ENCODE data around the gene SGO1.

The SGO1 gene

GRCh38 chr3:20154078-20154477 lies 31.9 kb downstream of the SGO1 start:
- DNase-seq = no peak

DNA sequence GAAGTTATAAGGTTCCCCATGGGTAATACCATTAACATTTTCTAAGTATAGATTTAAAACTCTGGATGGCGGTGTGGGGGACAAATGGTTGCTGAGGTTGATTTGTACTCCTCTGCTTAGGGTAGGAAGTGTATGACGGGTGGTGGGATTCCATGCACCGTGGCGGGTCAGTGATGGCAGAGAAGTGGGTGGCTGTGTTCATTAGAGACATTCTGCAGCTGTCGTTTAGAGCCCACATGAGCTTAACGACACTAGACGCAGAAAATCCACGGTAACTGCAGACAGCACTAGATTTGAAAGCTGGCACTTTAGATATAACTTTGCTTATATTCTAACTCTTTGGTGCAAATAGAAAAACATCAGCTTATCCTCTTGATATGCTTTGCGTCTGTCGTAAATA lies 37.5 kb downstream of the SGO1 start:
- DNase-seq = no peak

DNA sequence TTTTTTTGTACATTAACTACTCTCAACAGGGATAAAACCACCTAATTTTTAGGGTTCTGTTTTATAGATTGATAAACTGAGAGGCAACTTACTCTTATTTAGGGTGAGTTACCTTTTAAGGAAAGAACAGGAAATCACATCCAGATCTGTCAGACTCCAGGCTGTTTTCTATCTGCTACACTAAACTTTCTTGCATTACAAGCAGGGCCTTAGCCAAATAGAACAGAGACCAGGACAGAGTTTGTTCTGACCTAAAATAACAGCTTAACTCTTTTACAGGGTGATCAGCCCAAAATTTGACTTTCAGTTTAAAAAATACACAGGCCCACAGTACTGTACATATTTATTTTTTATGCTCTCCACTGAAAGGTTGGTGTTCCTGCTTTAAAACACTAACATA lies 38.6 kb downstream of the SGO1 start:
- DNase-seq = no peak

- no peak for DNase-seq
These were observed 39.7 kb downstream of the SGO1 start for GRCh38 chr3:20146301-20146700.

DNA sequence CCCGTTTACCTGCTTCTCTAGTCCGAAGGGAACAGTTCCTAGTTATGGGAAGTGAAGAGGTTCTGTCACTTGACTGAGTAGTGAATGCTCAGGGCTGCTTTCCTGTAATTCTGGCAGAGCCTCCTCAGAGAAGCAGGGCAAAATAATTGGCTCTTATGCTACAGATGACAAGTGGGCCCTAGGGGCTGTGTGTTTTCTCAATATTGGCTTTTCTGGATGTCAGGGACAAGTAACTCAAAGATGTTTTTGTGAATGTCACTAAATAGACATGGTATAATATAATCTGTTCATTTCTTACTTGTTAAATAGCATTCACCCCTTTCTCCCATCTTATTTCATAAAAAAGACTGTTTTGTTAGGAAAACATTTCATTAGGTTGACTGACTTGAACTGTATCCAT lies 40.1 kb downstream of the SGO1 start:
- DNase-seq = no peak

GRCh38 chr3:20143519-20143918 lies 42.5 kb downstream of the SGO1 start:
- no peak for DNase-seq

GRCh38 chr3:20142517-20142916 lies 43.5 kb downstream of the SGO1 start:
- DNase-seq = no peak

DNA sequence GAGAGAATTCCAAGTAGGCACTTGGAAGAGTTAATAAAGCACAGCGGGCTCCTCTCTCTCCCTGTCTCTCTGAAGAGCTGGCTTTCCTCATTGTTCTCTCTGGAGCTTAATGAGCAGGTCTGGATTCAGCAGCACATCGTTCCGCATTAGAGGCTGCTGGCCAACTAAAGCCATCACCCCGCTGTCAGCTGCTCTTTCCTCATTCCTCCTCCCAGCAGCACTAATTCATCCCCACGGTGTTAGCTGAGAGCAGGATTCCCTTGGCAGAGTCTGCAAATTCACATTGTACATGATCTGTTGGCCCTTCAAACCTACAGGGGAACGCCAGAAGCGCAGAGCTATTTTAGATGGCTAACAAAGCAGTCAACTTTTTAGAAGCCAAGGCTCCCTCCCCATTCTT lies 44.2 kb downstream of the SGO1 start:
- no peak for DNase-seq

- no peak for DNase-seq
These were observed 44.7 kb downstream of the SGO1 start for GRCh38 chr3:20141316-20141715.

GRCh38 chr3:20140881-20141280 lies 45.1 kb downstream of the SGO1 start:
- no peak for DNase-seq

GRCh38 chr3:20137647-20138046 lies 48.4 kb downstream of the SGO1 start:
- no peak for DNase-seq

GRCh38 chr3:20136231-20136630 lies 49.8 kb downstream of the SGO1 start:
- DNase-seq = no peak

DNA sequence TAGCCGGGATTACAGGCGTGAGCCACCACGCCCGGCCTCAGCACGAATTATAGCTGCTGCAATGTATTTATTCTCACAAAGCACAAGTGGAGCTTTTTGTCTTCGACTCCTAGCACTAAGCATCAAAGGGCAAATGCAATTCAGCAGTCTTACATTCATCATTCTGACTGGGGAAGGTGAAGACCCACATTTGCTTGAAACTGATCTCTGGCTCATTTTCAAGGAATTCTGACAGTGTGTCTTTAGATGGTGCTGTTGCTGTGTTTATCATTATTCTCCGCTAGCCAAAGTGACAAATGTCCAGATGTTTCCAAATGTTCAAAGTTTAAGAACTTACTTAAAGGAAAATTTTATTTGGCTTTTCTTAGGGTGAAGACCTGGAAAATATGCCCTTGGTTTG lies 55.9 kb downstream of the SGO1 start:
- DNase-seq = no peak

GRCh38 chr3:20128358-20128757 lies 57.6 kb downstream of the SGO1 start:
- DNase-seq = no peak

DNA sequence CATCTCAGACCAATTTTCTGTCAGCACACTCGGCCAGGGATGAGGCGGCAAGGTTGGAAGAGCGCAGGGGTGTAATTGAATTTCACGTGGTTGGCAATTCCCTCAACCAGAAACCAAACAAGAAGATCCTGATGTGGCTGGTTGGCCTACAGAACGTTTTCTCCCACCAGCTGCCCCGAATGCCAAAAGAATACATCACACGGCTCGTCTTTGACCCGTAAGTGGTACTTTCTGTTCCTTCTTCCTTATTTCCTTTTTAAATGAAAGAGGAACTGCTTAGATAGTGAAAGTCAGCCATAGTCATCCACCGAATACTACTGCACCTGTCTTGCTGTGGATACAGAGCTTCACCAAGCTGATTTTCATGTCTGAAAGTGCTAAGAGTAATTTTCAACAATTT lies 60.1 kb downstream of the SGO1 start:
- no peak for DNase-seq

GRCh38 chr3:20125289-20125688 lies 60.7 kb downstream of the SGO1 start:
- no peak for DNase-seq

GRCh38 chr3:20123131-20123652 lies 62.8 kb downstream of the SGO1 start:
- DNase-seq = no peak

- no peak for DNase-seq
These were observed 64.9 kb downstream of the SGO1 start for GRCh38 chr3:20121088-20121487.
